Esophagus (tissue), 2 donors: ENCODE results near the gene MLLT1. TPM values are rescaled to one million over a fixed set of nuclear protein-coding genes. Genes with fewer than 3 reads are reported as not detected.
A peak's percentile ranks its signal among the peaks of the same experiment; 100 is the strongest.

ENCODE experiments used
- H3K27ac ChIP-seq, 2 donors: one replicate each; pipeline ENCODE4 v1.5.1; 2013; ENCODE audit warnings: low read depth in 2 of 2, mild to moderate bottlenecking in 2 of 2, inconsistent platforms in 1 of 2, low read length in 1 of 2, moderate library complexity in 1 of 2
- H3K27me3 ChIP-seq, 2 donors: one replicate each; pipeline ENCODE4 v1.6.1; 2013; ENCODE audit warnings: low read length in 2 of 2, control low read depth in 1 of 2, mild to moderate bottlenecking in 1 of 2; ENCODE audit not compliant: insufficient read depth in 2 of 2, control insufficient read depth in 1 of 2
- H3K36me3 ChIP-seq, 2 donors: one replicate each; pipeline ENCODE4 v1.6.1; 2013; ENCODE audit warnings: low read length in 1 of 2; ENCODE audit not compliant: control insufficient read depth in 2 of 2, insufficient read depth in 2 of 2
- H3K4me1 ChIP-seq, 2 donors: one replicate each; pipeline ENCODE4 v1.6.1; 2013; ENCODE audit warnings: low read length in 1 of 2; ENCODE audit not compliant: control insufficient read depth in 2 of 2, insufficient read depth in 2 of 2
- H3K4me3 ChIP-seq, 2 donors: one replicate each; pipeline ENCODE4 v1.5.1; 2013; ENCODE audit warnings: low read length in 2 of 2, mild to moderate bottlenecking in 2 of 2, low read depth in 1 of 2, moderate library complexity in 1 of 2
- H3K9me3 ChIP-seq, 2 donors: one replicate each; pipeline ENCODE4 v1.6.1; 2013; ENCODE audit warnings: mild to moderate bottlenecking in 2 of 2, low read depth in 1 of 2, low read length in 1 of 2, moderate library complexity in 1 of 2; ENCODE audit not compliant: control insufficient read depth in 2 of 2, insufficient read depth in 1 of 2
- WGBS, 2 donors: extraction: QIAGEN DNeasy Blood & Tissue Kit; methylation state at CpG; one replicate each; pipeline ENCODE4 v1.1.7; 2013; 5-methylcytosine and 5-hydroxymethylcytosine counted together
- polyA plus RNA-seq, 2 donors: library from polyadenylated mRNA; stranded (reverse); fragments of 200-250 nt; gene quantifications; one replicate each; pipeline ENCODE4 v1.2.3, GENCODE V29; 2013
- donor health status: healthy with polysubstance abuse.
- donor health status: Bipolar disorder and iron deficiency.

Gene MLLT1
- polyA plus RNA-seq, 2 donors, result 15.5 to 16.3 TPM

- H3K27me3 ChIP-seq, result no peaks in the 10 kb centered on the region
- H3K4me1 ChIP-seq, result no peaks in the 10 kb centered on the region
- H3K36me3 ChIP-seq, result peaks cover 0 to 30% of the 10 kb centered on the region in 2 donors
- no peak overlapping the region for H3K27ac ChIP-seq
- H3K9me3 ChIP-seq, result no peaks in the 10 kb centered on the region
- 83 to 86% methylated on average over 32 of the region's 32 CpGs for WGBS, 2 donors
- no peak overlapping the region for H3K4me3 ChIP-seq
Observed at GRCh38 chr19:6210721-6211600, 68.8 kb downstream of the MLLT1 start.

DNA sequence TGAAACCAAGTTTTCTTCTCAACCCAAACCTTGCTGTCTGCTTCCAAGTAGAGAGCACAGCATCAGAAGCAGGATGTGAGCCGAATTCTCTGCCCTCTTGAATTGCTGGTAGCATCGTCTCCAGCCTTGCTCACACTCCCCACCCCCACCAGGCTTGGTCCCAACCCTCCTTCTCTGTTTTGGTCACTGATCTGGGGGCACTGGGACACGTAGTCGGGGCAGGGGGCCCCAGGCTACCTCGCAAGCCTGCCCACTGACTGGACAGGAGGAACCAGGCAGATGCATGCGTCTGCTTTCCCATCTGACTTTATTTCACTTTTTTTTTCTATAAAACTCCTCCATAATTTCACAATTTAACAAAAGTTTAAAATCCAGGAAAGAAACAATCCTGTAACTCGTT, 69.7 kb downstream of the MLLT1 start:
- Histone ChIP-seq H3K4me1 (no peaks in the 10 kb centered on the region), H3K27me3 (no peaks in the 10 kb centered on the region), H3K4me3 (no peak overlapping the region), H3K27ac (no peak overlapping the region), H3K9me3 (no peaks in the 10 kb centered on the region), H3K36me3 (peaks cover 0 to 26% of the 10 kb centered on the region in 2 donors)
- 86 to 90% methylated on average over 7 of the region's 7 CpGs for WGBS, 2 donors

DNA sequence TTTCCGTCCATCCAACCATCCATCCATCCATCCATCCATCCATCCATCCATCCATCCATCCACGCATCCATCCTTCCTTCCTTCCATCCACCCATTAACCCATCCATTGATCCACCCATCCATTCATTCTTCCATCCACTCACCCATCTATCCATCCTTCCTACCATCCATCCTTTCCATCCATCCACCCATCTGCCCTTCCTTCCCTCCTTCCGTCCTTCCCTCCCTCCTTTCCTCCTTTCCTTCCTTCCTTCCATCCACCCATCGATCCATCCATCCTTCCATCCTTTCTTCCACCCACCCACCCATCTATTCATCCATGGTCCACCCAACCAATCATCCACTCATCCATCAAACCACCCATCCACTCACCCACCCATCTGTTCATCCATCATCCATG, 70.1 kb downstream of the MLLT1 start:
- WGBS, 2 donors, result 66 to 69% methylated on average over 4 of the region's 4 CpGs
- Histone ChIP-seq H3K27me3 (no peaks in the 10 kb centered on the region), H3K27ac (no peak overlapping the region), H3K9me3 (no peaks in the 10 kb centered on the region), H3K4me1 (no peaks in the 10 kb centered on the region), H3K36me3 (peaks cover 0 to 23% of the 10 kb centered on the region in 2 donors), H3K4me3 (no peak overlapping the region)

GRCh38 chr19:6209233-6209632, 70.5 kb downstream of the MLLT1 start:
- no peak overlapping the region for H3K27ac ChIP-seq
- no peaks in the 10 kb centered on the region for H3K9me3 ChIP-seq
- H3K27me3 ChIP-seq, result no peaks in the 10 kb centered on the region
- peaks cover 0 to 22% of the 10 kb centered on the region in 2 donors for H3K36me3 ChIP-seq
- WGBS, 2 donors, result 83 to 85% methylated on average over 4 of the region's 4 CpGs
- H3K4me1 ChIP-seq, result no peaks in the 10 kb centered on the region
- no peak overlapping the region for H3K4me3 ChIP-seq

GRCh38 chr19:6204866-6205723, 74.7 kb downstream of the MLLT1 start:
- Histone ChIP-seq H3K36me3 (no peaks in the 10 kb centered on the region), H3K9me3 (no peaks in the 10 kb centered on the region), H3K4me1 (no peaks in the 10 kb centered on the region), H3K27me3 (no peaks in the 10 kb centered on the region), H3K4me3 (no peak overlapping the region), H3K27ac (no peak overlapping the region)
- WGBS, 2 donors, result 82 to 87% methylated on average over 17 to 19 of the region's 19 CpGs

GRCh38 chr19:6204212-6204611, 75.6 kb downstream of the MLLT1 start:
- Histone ChIP-seq H3K4me1 (peaks cover 0 to under 1% of the 10 kb centered on the region in 2 donors), H3K27me3 (no peaks in the 10 kb centered on the region), H3K4me3 (no peak overlapping the region), H3K9me3 (no peaks in the 10 kb centered on the region), H3K27ac (no peak overlapping the region), H3K36me3 (no peaks in the 10 kb centered on the region)
- 58 to 60% methylated on average over 6 of the region's 6 CpGs for WGBS, 2 donors

- no peaks in the 10 kb centered on the region for H3K36me3 ChIP-seq
- H3K4me3 ChIP-seq, result peak overlapping the region; percentile 50 to 57
- H3K27me3 ChIP-seq, result no peaks in the 10 kb centered on the region
- H3K9me3 ChIP-seq, result no peaks in the 10 kb centered on the region
- WGBS, 2 donors, result 1% methylated on average over 62 to 68 of the region's 68 CpGs
- H3K27ac ChIP-seq, result peak overlapping the region; percentile 16 to 58
- H3K4me1 ChIP-seq, result peaks cover 4 to 5% of the 10 kb centered on the region in 2 donors
Observed at GRCh38 chr19:6199240-6199994, 80.4 kb downstream of the MLLT1 start.

GRCh38 chr19:6198896-6199239, 80.9 kb downstream of the MLLT1 start:
- 30 to 32% methylated on average over 8 of the region's 8 CpGs for WGBS, 2 donors
- H3K4me3 ChIP-seq, result peak overlapping the region; percentile 50 to 57
- H3K27me3 ChIP-seq, result no peaks in the 10 kb centered on the region
- H3K27ac ChIP-seq, result no peak overlapping the region
- H3K4me1 ChIP-seq, result peaks cover 4 to 5% of the 10 kb centered on the region in 2 donors
- no peaks in the 10 kb centered on the region for H3K36me3 ChIP-seq
- no peaks in the 10 kb centered on the region for H3K9me3 ChIP-seq

GRCh38 chr19:6196361-6196760, 83.4 kb downstream of the MLLT1 start:
- 95 to 98% methylated on average over 5 of the region's 5 CpGs for WGBS, 2 donors
- H3K9me3 ChIP-seq, result no peaks in the 10 kb centered on the region

More at GRCh38 chr19:6196361-6196760, 83.4 kb downstream of the MLLT1 start:
- no peaks in the 10 kb centered on the region for H3K36me3 ChIP-seq
- H3K27me3 ChIP-seq, result no peaks in the 10 kb centered on the region
- peaks cover 4 to 5% of the 10 kb centered on the region in 2 donors for H3K4me1 ChIP-seq
- no peak overlapping the region for H3K27ac ChIP-seq
- no peak overlapping the region for H3K4me3 ChIP-seq
